ENCODE data around the gene GPR35.

DNA sequence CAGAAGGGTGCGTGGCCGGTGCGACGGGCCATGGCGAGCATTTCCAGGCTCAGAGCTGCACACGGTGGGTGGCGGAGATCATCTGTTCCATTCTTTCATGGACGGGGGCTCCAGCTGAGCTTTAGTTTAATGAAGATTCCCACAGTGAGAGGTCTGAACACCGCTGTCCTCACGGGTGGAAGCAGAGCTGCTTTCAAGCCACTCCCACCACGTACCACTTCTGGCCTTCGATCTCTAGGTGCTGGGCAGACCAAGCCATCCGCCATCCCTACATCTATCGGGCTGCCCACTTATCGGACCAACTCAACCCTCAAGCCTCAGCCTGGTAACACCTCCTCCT lies 18.5 kb downstream of the GPR35 start:
- TF ChIP-seq, protein P1, sequence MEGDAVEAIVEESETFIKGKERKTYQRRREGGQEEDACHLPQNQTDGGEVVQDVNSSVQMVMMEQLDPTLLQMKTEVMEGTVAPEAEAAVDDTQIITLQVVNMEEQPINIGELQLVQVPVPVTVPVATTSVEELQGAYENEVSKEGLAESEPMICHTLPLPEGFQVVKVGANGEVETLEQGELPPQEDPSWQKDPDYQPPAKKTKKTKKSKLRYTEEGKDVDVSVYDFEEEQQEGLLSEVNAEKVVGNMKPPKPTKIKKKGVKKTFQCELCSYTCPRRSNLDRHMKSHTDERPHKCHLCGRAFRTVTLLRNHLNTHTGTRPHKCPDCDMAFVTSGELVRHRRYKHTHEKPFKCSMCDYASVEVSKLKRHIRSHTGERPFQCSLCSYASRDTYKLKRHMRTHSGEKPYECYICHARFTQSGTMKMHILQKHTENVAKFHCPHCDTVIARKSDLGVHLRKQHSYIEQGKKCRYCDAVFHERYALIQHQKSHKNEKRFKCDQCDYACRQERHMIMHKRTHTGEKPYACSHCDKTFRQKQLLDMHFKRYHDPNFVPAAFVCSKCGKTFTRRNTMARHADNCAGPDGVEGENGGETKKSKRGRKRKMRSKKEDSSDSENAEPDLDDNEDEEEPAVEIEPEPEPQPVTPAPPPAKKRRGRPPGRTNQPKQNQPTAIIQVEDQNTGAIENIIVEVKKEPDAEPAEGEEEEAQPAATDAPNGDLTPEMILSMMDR (IDR thresholded peaks at IDR 0.05) = no peak
- TF ChIP-seq POLR2A (IDR thresholded peaks at IDR 0.05) = no peak

Data from Peyer's patch (tissue), 4 donors.